ENCODE data around the gene QTRT2. TPM values are rescaled to one million over a fixed set of nuclear protein-coding genes. Genes with fewer than 3 reads are reported as not detected.

The QTRT2 gene
- polyA plus RNA-seq, 1 donor from 2014 or later = 16.3 TPM

DNA sequence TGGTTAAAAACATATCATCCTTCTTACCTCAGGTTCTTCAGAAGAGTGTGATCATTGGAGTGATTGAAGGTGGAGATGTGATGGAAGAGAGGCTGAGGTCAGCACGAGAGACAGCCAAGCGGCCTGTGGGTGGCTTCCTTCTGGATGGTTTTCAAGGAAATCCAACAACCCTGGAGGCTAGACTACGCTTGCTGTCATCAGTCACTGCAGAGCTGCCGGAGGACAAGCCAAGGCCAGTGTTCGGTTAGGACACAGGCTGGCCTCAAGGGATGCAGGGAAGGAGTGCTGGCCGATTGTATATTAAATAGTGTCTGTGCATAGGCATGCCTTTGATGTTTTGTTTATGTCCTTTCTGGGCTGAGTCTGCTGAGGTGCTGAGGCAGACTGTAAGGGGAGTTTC, 20.2 kb downstream of the QTRT2 start:
- no peaks in the 10 kb centered on the region for H4K20me1 ChIP-seq (ENCODE audit: insufficient read depth)
- no peaks in the 10 kb centered on the region for H3K9me2 ChIP-seq (ENCODE audit: insufficient read depth, low read length)
- H3K27ac ChIP-seq (ENCODE audit: low read length) = no peak overlapping the region
- H3K9me3 ChIP-seq (ENCODE audit: low read length) = no peaks in the 10 kb centered on the region
- no peak for TF ChIP-seq TAF1 (IDR thresholded peaks at IDR 0.05; ENCODE audit: low read depth)
- no peak for TF ChIP-seq MXI1 (conservative IDR thresholded peaks at IDR 0.05; ENCODE audit: poor library complexity, severe bottlenecking)
- TF ChIP-seq SMC3 (conservative IDR thresholded peaks at IDR 0.05; ENCODE audit: poor library complexity) = no peak
- TF ChIP-seq, protein P1, sequence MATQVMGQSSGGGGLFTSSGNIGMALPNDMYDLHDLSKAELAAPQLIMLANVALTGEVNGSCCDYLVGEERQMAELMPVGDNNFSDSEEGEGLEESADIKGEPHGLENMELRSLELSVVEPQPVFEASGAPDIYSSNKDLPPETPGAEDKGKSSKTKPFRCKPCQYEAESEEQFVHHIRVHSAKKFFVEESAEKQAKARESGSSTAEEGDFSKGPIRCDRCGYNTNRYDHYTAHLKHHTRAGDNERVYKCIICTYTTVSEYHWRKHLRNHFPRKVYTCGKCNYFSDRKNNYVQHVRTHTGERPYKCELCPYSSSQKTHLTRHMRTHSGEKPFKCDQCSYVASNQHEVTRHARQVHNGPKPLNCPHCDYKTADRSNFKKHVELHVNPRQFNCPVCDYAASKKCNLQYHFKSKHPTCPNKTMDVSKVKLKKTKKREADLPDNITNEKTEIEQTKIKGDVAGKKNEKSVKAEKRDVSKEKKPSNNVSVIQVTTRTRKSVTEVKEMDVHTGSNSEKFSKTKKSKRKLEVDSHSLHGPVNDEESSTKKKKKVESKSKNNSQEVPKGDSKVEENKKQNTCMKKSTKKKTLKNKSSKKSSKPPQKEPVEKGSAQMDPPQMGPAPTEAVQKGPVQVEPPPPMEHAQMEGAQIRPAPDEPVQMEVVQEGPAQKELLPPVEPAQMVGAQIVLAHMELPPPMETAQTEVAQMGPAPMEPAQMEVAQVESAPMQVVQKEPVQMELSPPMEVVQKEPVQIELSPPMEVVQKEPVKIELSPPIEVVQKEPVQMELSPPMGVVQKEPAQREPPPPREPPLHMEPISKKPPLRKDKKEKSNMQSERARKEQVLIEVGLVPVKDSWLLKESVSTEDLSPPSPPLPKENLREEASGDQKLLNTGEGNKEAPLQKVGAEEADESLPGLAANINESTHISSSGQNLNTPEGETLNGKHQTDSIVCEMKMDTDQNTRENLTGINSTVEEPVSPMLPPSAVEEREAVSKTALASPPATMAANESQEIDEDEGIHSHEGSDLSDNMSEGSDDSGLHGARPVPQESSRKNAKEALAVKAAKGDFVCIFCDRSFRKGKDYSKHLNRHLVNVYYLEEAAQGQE (IDR thresholded peaks at IDR 0.05; ENCODE audit: borderline replicate concordance) = no peak
- TF ChIP-seq EZH2 (IDR thresholded peaks at IDR 0.05; ENCODE audit: borderline replicate concordance, insufficient read depth, low read length, poor library complexity, severe bottlenecking) = no peak
- TF ChIP-seq EP300 (conservative IDR thresholded peaks at IDR 0.05; ENCODE audit: poor library complexity, severe bottlenecking) = no peak
- TF ChIP-seq, protein P2, sequence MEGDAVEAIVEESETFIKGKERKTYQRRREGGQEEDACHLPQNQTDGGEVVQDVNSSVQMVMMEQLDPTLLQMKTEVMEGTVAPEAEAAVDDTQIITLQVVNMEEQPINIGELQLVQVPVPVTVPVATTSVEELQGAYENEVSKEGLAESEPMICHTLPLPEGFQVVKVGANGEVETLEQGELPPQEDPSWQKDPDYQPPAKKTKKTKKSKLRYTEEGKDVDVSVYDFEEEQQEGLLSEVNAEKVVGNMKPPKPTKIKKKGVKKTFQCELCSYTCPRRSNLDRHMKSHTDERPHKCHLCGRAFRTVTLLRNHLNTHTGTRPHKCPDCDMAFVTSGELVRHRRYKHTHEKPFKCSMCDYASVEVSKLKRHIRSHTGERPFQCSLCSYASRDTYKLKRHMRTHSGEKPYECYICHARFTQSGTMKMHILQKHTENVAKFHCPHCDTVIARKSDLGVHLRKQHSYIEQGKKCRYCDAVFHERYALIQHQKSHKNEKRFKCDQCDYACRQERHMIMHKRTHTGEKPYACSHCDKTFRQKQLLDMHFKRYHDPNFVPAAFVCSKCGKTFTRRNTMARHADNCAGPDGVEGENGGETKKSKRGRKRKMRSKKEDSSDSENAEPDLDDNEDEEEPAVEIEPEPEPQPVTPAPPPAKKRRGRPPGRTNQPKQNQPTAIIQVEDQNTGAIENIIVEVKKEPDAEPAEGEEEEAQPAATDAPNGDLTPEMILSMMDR (IDR thresholded peaks at IDR 0.05; ENCODE audit: poor library complexity, severe bottlenecking) = no peak
- TF ChIP-seq POLR2AphosphoS5 (IDR thresholded peaks at IDR 0.05) = no peak
- no peak for TF ChIP-seq RAD21 (conservative IDR thresholded peaks at IDR 0.05)
- H3K4me3 ChIP-seq (ENCODE audit: low read length) = no peak overlapping the region
- no peaks in the 10 kb centered on the region for H3K79me2 ChIP-seq (replicated peaks; ENCODE audit: insufficient read depth, low read length)
- no peaks in the 10 kb centered on the region for H3F3A ChIP-seq (ENCODE audit: insufficient read depth, low read length, poor library complexity, severe bottlenecking)
- H2AFZ ChIP-seq (ENCODE audit: low read depth, low read length) = no peak overlapping the region
- no peak overlapping the region for H3K9ac ChIP-seq (ENCODE audit: low read length)
- no peak overlapping the region for H3K4me2 ChIP-seq (ENCODE audit: low read length)
- H3K27me3 ChIP-seq (ENCODE audit: insufficient read depth, low read depth, low read length) = no peaks in the 10 kb centered on the region
- H3K36me3 ChIP-seq (ENCODE audit: insufficient read depth, low read length) = peaks cover 11% of the 10 kb centered on the region

DNA sequence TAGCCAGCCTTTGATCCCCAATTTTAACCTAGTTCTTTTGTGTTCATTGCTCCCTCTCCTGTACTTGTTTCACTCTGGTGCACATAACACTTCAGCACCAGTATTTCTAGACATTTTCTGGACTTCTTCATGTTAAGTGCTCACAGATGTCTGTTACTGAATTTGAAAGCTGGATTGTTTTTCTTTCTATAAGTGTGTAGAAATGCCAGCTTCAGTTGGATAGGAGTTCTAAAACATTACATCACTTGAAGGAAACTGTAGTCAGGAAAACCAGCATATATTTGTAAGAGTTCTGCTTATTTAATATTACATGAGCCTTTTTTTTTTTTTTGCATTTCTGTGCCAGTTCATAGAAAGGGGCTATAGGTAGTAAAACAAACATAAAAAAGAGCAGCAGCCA, 21.6 kb downstream of the QTRT2 start:
- no peak overlapping the region for H3K4me2 ChIP-seq (ENCODE audit: low read length)
- no peak overlapping the region for H3K9ac ChIP-seq (ENCODE audit: low read length)
- no peaks in the 10 kb centered on the region for H3K9me3 ChIP-seq (ENCODE audit: low read length)
- no peak overlapping the region for H2AFZ ChIP-seq (ENCODE audit: low read depth, low read length)
- H3K27me3 ChIP-seq (ENCODE audit: insufficient read depth, low read depth, low read length) = no peaks in the 10 kb centered on the region
- H3K79me2 ChIP-seq (replicated peaks; ENCODE audit: insufficient read depth, low read length) = no peaks in the 10 kb centered on the region
- no peaks in the 10 kb centered on the region for H3K9me2 ChIP-seq (ENCODE audit: insufficient read depth, low read length)
- no peaks in the 10 kb centered on the region for H3F3A ChIP-seq (ENCODE audit: insufficient read depth, low read length, poor library complexity, severe bottlenecking)
- no peak overlapping the region for H3K4me3 ChIP-seq (ENCODE audit: low read length)
- no peak for TF ChIP-seq RAD21 (conservative IDR thresholded peaks at IDR 0.05)
- TF ChIP-seq POLR2AphosphoS5 (IDR thresholded peaks at IDR 0.05) = no peak
- no peak for TF ChIP-seq EZH2 (IDR thresholded peaks at IDR 0.05; ENCODE audit: borderline replicate concordance, insufficient read depth, low read length, poor library complexity, severe bottlenecking)
- no peak for TF ChIP-seq SMC3 (conservative IDR thresholded peaks at IDR 0.05; ENCODE audit: poor library complexity)
- no peak for TF ChIP-seq EP300 (conservative IDR thresholded peaks at IDR 0.05; ENCODE audit: poor library complexity, severe bottlenecking)
- TF ChIP-seq, protein P1 (IDR thresholded peaks at IDR 0.05; ENCODE audit: borderline replicate concordance) = no peak
- TF ChIP-seq, protein P2 (IDR thresholded peaks at IDR 0.05; ENCODE audit: poor library complexity, severe bottlenecking) = no peak
- no peak for TF ChIP-seq TAF1 (IDR thresholded peaks at IDR 0.05; ENCODE audit: low read depth)
- TF ChIP-seq MXI1 (conservative IDR thresholded peaks at IDR 0.05; ENCODE audit: poor library complexity, severe bottlenecking) = no peak
- H3K27ac ChIP-seq (ENCODE audit: low read length) = no peak overlapping the region
- H4K20me1 ChIP-seq (ENCODE audit: insufficient read depth) = no peaks in the 10 kb centered on the region
- peaks cover 7% of the 10 kb centered on the region for H3K36me3 ChIP-seq (ENCODE audit: insufficient read depth, low read length)
